GM12878 (cell line): ENCODE data around the gene CBX2. TPM values are rescaled to one million over a fixed set of nuclear protein-coding genes. Genes with fewer than 3 reads are reported as not detected.

Experiments
- ATAC-seq: fragments of 200-7000 bp; cut with Tn5 transposase; 3 replicates; pipeline ENCODE4 v1.9.1; 2020; ENCODE audit warnings: mild to moderate bottlenecking, moderate library complexity
- BruUV-seq: library from RNA; stranded (reverse); fragments of 400-500 nt; replicated peaks from 2 replicates; lab custom pipeline; 2021; lab: Mats Ljungman, UMichigan
- CTCF ChIA-PET: fragments of 300-600 bp; sonication (Branson Sonifier 250); formaldehyde crosslinking; extraction: SDS; loops from one replicate; lab custom pipeline; 2021; ENCODE audit warnings: inconsistent platforms; lab: Yijun Ruan, JAX
- POLR2A ChIA-PET: fragments of 350-600 bp; formaldehyde crosslinking; extraction: SDS; loops from one replicate; lab custom pipeline; 2021; ENCODE audit warnings: inconsistent platforms; lab: Charles Lee
- RAD21 ChIA-PET: fragments of 300-600 bp; sonication (Branson Sonifier 250); formaldehyde crosslinking; loops from one replicate; lab custom pipeline; 2023; ENCODE audit warnings: antibody characterized with exemption; ENCODE audit not compliant: unreplicated experiment; lab: Charles Lee
- SMC1A ChIA-PET: fragments of 300-600 bp; sonication (Branson Sonifier 250); formaldehyde crosslinking; loops from one replicate; lab custom pipeline; 2023; ENCODE audit not compliant: unreplicated experiment, uncharacterized antibody; lab: Charles Lee
- DNase-seq: peaks from one replicate; pipeline ENCODE4 v3.0.0-alpha.2; 2011; ENCODE audit warnings: low read depth, low spot score
- FAIRE-seq: peaks from 3 replicates; lab custom pipeline; 2011; peaks lifted over from hg19 to GRCh38; lab: Jason Lieb, UNC
- H2AFZ ChIP-seq: 2 replicates; pipeline ENCODE4 v1.6.0; 2011; ENCODE audit warnings: low read depth, low read length, control low read depth; ENCODE audit not compliant: control insufficient read depth
- H3K27ac ChIP-seq: 2 replicates; pipeline ENCODE4 v1.5.1; 2011; ENCODE audit warnings: control low read depth; ENCODE audit not compliant: control insufficient read depth, insufficient read depth
- H3K27me3 ChIP-seq, 2 experiments: replicated peaks in 1 of 2; 2 replicates each; pipeline versions ENCODE4 v1.6.0 to v1.6.1; 2011; ENCODE audit warnings: low read length in 1 of 2; ENCODE audit not compliant: control insufficient read depth in 2 of 2, insufficient read depth in 2 of 2
- H3K36me3 ChIP-seq, 2 experiments: 2 replicates each; pipeline ENCODE4 v1.5.1; 2011; ENCODE audit warnings: low read length in 1 of 2; ENCODE audit not compliant: control insufficient read depth in 2 of 2, insufficient read depth in 2 of 2
- H3K4me1 ChIP-seq: 2 replicates; pipeline ENCODE4 v1.6.1; 2011; ENCODE audit warnings: mild to moderate bottlenecking, low read length, moderate library complexity, mixed read lengths; ENCODE audit not compliant: control insufficient read depth, insufficient read depth
- H3K4me2 ChIP-seq: 2 replicates; pipeline ENCODE4 v1.6.0; 2011; ENCODE audit warnings: control low read depth; ENCODE audit not compliant: control insufficient read depth, insufficient read depth
- H3K4me3 ChIP-seq: fragments of 200-600 bp; sonication (generic); 2 replicates; pipeline ENCODE4 v1.5.1; 2016
- H3K79me2 ChIP-seq: 2 replicates; pipeline ENCODE4 v1.6.0; 2011; ENCODE audit warnings: low read length; ENCODE audit not compliant: control insufficient read depth, insufficient read depth
- H3K9ac ChIP-seq: 2 replicates; pipeline ENCODE4 v1.8.0; 2011; ENCODE audit warnings: low read length, control low read depth, mixed read lengths; ENCODE audit not compliant: control insufficient read depth, insufficient read depth
- H3K9me3 ChIP-seq: replicated peaks from 3 replicates; pipeline ENCODE4 v1.5.1; 2011; ENCODE audit warnings: mild to moderate bottlenecking, low read length; ENCODE audit not compliant: control insufficient read depth, insufficient read depth
- H4K20me1 ChIP-seq: 2 replicates; pipeline ENCODE4 v1.6.0; 2011; ENCODE audit not compliant: control insufficient read depth, insufficient read depth
- CEBPZ ChIP-seq: fragments of 150-350 bp; IDR thresholded peaks from 2 replicates; pipeline ENCODE4 v1.6.1; 2016; ENCODE audit warnings: low read depth, low read length
- E4F1 ChIP-seq: fragments of 450-650 bp; IDR thresholded peaks from 2 replicates; pipeline ENCODE4 v1.6.1; 2018; ENCODE audit warnings: borderline replicate concordance, mild to moderate bottlenecking; ENCODE audit not compliant: partially characterized antibody
- FOXK2 ChIP-seq: fragments of 450-650 bp; IDR thresholded peaks from 2 replicates; pipeline ENCODE4 v1.6.1; 2017; ENCODE audit warnings: mild to moderate bottlenecking, moderate library complexity
- GABPA ChIP-seq: IDR thresholded peaks from 2 replicates; pipeline ENCODE4 v1.6.1; 2014; ENCODE audit warnings: antibody characterized with exemption, low read depth, mild to moderate bottlenecking, inconsistent platforms
- SMAD5 ChIP-seq: IDR thresholded peaks from 2 replicates; pipeline ENCODE4 v1.6.1; 2016; ENCODE audit warnings: antibody characterized with exemption, low read depth
- ZBTB40 ChIP-seq: fragments of 450-650 bp; IDR thresholded peaks from 2 replicates; pipeline ENCODE4 v1.6.1; 2016; ENCODE audit warnings: mild to moderate bottlenecking, moderate library complexity, borderline replicate concordance
- WGBS: methylation state at CpG from one replicate; pipeline ENCODE4 v1.1.6; 2016; ENCODE audit warnings: low lambda C conversion rate; ENCODE audit not compliant: insufficient replicate concordance, insufficient coverage; ENCODE audit errors: missing lambda C conversion rate; 5-methylcytosine and 5-hydroxymethylcytosine counted together
- in situ Hi-C: fragments of 300-500 bp; cut with MboI; formaldehyde crosslinking; loops from 9 replicates; pipeline ENCODE4 v1.14.3; 2018; ENCODE audit warnings: mixed read lengths
- intact Hi-C: fragments of 100-400 bp; cut with micrococcal nuclease; formaldehyde crosslinking; loops from one replicate; pipeline ENCODE4 v1.14.2; 2022; ENCODE audit not compliant: unreplicated experiment
- polyA plus RNA-seq, 11 experiments: library from polyadenylated mRNA; depleted of rRNA in 4 of 11; unstranded in 6 of 11; stranded (reverse) in 5 of 11; fragments of >200 nt; fragmentation: Nextera tagmentation in 4 of 11; fragmentation: Illumina TruSeq in 1 of 11; extraction: Ambion mirVana in 4 of 11; extraction: Trizol in 1 of 11; gene quantifications; 1 replicate in 1 of 11; 2 replicates in 10 of 11; pipeline versions ENCODE4 v1.2.1 to v1.2.3, GENCODE V29; 2011 to 2016; ENCODE audit warnings: inconsistent platforms in 2 of 11, missing spikeins in 2 of 11, low read depth in 1 of 11
- total RNA-seq, 4 experiments: library from RNA; depleted of rRNA in 3 of 4; stranded (reverse); fragments of >200 nt in 3 of 4; fragmentation: Illumina TruSeq in 1 of 4; extraction: Trizol in 1 of 4; gene quantifications; 2 replicates each; pipeline versions ENCODE4 v1.2.1 to v1.2.3, GENCODE V29; 2013 to 2021

The CBX2 gene
- total and polyA plus RNA-seq, 10 of the 15 experiments (the other 5 are each of a cell fraction or from before 2014, with no cell fraction given), result 0.35 to 7.5 (median 4.2) TPM

DNA sequence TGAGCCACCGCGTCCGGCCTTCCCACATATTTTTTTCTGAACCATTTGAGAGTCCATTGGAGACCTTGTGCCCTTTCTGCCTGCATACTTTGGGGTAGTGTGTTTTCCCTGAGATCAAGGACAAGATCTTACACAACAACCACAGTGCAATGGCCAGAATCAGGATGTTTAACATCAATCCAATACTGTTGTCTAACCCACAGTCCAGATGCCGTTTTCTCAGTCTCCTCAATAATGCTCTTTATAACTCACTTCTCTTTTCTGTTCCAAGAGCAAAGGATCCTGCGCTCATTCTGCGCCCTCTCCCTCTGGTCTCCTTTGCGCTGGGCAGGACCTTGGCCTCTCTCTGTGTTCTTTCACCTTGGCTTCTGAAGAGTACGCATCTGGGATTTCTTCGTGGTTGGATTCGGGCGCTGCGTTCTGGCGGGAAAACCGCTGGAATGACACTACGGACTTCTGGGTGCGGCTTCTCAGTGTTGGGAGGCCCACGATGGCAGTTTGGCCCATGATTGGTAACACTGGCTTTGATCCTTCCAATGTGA, 44.7 kb downstream of the CBX2 start:
- CTCF ChIA-PET, result interaction anchor here (1.4 kb wide), 1 partner anchor 11 kb away, joined by 4 read pairs; no protein-coding TSS in a partner anchor

More for the DNA sequence above, 44.7 kb downstream of the CBX2 start:
- no peak for TF ChIP-seq E4F1
- TF ChIP-seq FOXK2, result no peak
- no peak for TF ChIP-seq CEBPZ
- no peak for TF ChIP-seq ZBTB40
- TF ChIP-seq SMAD5, result no peak
- TF ChIP-seq GABPA, result no peak
- no TSS peak for BruUV-seq
- no peak overlapping the region for H3K4me2 ChIP-seq
- H3K27ac ChIP-seq, result no peak overlapping the region
- H3K79me2 ChIP-seq, result no peaks in the 10 kb centered on the region
- H3K9me3 ChIP-seq, result no peaks in the 10 kb centered on the region
- no peak overlapping the region for H3K9ac ChIP-seq
- ATAC-seq (no peak), DNase-seq (no peak), FAIRE-seq (no peak)
- intact Hi-C loops, result no loop called here
- WGBS, result 76% methylated on average over 17 of the region's 17 CpGs
- SMC1A ChIA-PET, result interaction anchor here (0.7 kb wide), 1 partner anchor 223 kb away, joined by 3 read pairs; no protein-coding TSS in a partner anchor
- in situ Hi-C loops, result no loop called here
- peaks cover 3 to 12% of the 10 kb centered on the region in 2 experiments; a peak in 3 of 4 replicates for H3K27me3 ChIP-seq
- peaks cover 4% of the 10 kb centered on the region; the same call in 1 of the 2 replicates for H3K4me1 ChIP-seq
- H4K20me1 ChIP-seq, result no peaks in the 10 kb centered on the region; the same call in 1 of the 2 replicates
- H2AFZ ChIP-seq, result no peak overlapping the region
- H3K4me3 ChIP-seq, result no peak overlapping the region
- POLR2A ChIA-PET, result no interaction called here
- no peaks in the 10 kb centered on the region for H3K36me3 ChIP-seq
- RAD21 ChIA-PET, result no interaction called here
